GM21390 (cell line): ENCODE measurements around the gene RNASE12.
"Not testable (repeated sequence)": the region's sequence is repeated elsewhere in the genome, so short reads cannot be mapped to it uniquely, and the experiment has no call there.

ENCODE experiments used
- ATAC-seq: cut with Tn5 transposase; IDR thresholded peaks from one replicate; pipeline ENCODE4 v1.9.1; 2021; ENCODE audit not compliant: unreplicated experiment

RNASE12 gene

DNA sequence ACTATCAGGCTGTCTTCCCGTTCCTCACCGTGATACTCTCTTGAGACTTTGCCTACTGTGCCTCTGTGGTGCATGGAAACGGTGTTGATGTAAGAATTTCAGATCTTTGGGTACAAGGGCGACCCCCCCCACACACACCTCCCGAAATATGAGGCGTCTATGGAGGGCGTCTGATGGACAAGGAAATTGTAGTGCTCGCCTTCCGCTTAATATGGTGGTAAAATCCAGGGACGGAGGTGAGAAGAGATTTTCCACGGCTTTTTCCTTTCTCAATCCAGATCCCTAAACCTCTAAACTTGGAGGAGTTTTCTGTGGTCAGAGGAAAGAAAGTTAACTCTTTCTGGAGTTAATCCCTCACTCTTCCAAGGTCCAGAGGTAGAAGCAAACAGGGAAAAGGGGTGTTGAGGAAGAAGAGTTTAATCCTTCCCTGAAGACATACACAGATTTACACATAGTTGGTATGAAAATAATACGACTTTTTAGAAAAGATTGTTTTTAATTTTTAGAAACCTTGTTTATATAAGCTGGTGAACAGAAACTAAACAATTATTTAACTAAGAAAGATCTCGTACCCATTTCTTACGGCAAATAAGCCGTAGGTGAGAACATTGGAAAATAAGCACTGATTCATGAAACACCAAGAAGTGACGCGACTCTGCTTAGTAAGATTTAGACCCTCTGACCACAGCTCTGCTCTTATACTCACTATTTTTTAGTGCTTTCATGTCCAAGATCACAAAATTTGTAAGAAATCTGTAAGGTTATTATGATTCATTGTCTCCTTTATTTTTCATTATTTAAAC is 23.1 kb upstream of the RNASE12 start:
- no peak for ATAC-seq

DNA sequence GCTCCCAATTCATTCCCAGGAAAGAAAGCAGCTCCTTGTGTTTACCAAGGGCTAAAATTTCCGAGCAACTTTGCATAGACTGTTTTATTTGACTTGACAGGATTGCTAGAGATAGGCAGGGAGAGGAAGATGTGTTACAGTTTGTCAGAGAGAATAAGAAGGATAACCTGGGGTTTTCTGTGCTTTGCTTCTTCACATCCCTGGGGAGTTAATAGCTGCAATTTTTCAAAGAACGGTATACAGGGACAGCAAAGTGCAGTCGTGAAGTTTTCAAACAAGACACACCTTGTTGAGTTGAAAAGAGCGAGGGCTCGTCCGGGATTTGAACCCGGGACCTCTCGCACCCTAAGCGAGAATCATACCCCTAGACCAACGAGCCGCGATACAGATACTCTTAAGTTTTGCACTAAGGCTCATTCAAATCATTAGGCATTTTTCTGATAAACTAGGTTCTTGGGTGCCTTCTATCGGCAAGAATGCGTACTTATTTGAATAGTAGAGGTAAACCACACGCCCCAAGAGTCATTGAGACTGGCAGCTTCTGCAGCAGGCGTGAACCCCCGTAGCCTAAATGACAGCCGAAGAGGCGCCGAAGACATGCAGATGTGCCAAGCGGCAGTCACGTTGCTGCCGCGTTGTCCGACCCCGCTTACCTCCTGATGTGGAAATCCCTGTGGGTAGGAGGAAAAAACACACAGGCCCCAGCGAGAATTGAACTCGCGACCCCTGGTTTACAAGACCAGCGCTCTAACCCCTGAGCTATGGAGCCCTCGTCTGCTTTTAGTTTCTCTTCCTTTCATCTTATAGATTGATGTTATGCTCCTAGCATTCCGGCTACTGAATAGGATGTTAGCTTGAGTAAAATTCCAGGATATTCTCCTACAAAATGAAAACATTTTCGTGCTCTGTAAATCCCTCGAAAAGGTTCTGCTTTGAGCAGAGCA is 22.2 kb upstream of the RNASE12 start:
- ATAC-seq = peak; percentile 65

DNA sequence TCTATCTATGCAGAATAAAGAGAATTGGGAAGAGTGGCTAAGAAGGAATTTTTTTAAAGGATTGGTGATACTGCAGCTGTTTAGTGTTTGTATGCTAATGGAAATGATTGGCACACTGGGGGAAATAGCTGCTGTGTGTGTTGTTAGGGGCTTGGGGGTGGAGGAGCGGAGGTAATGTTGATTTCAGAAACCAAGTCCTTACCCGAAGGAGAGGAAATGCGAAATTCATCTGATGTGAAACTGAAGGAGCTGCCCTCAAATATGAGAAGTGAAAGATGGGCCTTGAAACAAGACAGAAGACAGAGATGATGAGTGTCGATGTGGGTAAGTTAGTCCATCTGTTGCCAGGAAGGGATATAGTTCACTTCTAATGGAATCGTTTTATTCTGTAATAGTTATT is 21.2 kb upstream of the RNASE12 start:
- peak; percentile 18 for ATAC-seq

DNA sequence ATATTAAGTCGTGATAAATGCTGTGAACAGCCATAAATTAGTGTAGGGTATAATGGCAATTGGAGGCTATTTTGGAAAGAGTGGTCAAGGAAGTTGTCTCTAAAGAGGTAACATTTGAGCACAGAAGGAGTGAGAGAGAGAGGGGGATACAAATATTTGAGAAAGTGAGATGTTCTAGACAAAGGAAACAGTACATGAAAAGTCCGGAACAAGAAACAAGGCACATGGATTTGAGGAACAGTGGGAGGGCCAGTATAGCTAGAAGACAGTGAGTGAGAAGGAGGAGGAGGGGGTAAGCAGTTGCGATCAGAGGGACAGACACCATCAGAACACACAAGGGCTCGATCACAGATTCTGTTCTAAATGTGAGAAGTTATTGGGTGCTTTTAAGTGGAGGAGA is 20.1 kb upstream of the RNASE12 start:
- ATAC-seq = no peak

DNA sequence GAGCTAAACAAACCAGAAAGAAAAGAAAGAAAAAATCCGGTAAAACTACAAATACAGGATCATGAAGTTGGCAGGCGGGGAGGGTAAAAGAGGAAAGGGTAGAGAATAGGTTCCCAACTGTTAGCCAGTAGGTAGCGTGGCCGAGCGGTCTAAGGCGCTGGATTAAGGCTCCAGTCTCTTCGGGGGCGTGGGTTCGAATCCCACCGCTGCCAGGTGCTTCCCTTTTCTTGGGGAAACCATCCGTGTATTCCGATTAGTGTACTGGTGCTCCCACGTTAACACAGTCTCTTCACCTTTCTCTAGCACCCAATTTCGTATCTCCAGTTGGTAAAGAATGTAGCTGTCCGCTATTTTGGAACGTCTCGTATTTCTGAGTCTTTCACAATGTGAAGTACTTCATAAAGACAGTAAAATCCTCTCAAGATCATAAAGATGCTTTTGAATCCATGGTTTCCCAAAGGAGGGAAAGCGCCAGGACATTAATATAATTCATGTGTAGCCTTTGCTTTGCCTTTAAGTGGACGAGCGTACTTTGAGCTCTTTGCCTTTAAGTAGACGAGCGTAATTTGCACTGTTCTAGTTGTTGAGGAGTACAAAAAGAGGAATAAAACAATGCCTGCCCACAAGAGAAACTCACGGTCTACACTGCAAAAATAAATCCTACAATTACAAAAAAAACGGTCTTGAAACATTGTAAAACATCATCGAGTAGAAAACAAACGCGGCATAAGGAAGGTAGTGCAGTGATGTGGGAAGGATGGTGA is 19.0 kb upstream of the RNASE12 start:
- no peak for ATAC-seq

DNA sequence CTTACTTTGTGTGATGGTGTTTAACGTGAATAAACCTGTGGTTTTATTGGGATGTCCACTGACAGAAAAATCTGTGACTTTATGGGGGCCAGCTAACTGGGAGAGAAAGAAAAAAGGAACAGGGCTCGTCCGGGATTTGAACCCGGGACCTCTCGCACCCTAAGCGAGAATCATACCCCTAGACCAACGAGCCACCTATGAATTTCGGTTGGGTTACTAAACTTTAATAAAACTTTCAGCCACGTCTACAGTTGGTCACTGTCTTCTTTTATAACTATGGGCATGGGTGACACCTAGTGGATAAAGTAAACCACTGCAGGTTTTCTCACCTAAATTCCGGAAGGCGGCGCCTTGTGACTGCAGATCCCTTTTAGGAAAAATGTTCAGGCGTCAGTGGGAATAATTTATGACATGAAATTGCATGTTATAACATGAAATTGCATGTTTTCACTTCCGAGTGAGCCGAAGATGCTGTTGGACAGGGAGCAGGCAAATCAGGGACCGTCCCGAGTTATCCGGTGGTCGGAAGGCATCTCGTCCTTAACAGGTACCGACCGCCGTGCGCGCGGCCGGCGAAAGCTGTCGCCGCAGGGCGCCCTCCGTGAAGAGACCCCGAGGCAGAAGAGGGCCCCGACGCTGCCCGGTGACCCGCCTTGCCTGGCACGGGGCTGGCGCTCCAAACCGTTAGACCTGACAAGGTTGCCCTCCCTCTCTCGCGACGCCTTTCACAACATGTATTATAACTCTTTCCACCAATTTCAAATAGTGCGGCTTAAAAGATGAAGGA is 18.2 kb upstream of the RNASE12 start:
- ATAC-seq = no peak

DNA sequence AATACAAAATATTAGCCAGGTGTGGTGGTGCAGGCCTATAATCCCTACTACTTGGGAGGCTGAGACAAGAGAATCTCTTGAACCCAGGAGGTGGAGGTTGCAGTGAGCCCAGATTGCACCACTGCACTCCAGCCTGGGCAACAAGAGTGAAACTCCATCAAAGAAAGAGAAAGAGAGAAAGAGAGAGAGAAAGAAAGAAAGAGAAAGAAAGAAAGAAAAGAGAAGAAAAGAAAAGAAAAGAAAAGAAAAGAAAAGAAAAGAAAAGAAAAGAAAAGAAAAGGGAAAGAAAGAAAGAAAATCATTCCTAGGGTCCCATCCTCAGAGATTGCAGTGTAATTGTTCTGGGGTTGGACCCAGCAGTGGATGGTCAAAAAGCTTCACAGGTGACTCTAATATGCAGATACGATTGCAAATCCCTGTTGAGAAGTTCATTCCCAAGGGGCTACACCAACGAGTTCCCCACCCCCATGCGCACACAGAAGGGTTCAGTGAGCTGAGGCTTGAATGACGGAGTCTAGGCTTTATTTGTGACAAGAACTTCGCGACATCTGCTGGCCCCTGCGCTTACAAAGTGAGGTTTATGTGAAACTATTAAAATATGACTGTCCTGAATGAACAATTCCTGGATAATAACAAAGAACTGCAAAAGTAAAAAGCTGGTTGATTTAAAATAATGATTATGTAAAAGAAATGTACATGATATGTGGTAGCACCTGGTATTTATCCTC is 17.4 kb upstream of the RNASE12 start:
- no peak for ATAC-seq

DNA sequence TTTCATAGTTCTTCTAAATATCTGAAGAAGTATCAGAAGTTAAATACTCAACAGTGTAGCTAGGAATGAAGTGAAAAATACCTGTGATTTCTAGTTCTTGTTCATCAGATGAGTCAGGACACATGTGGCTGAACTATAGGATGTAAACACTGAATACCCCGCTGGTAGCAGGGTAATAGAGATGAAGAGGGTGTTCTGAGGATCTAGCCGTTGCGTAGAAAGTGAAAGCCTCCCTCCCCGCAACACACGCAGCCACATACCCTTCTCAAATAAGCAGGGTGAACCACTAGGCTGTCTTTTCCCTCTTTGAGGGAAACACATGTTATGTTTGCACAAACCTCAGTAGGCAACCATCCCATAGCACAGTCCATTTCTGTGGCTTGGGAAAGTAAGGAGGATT is 16.4 kb upstream of the RNASE12 start:
- no peak for ATAC-seq

DNA sequence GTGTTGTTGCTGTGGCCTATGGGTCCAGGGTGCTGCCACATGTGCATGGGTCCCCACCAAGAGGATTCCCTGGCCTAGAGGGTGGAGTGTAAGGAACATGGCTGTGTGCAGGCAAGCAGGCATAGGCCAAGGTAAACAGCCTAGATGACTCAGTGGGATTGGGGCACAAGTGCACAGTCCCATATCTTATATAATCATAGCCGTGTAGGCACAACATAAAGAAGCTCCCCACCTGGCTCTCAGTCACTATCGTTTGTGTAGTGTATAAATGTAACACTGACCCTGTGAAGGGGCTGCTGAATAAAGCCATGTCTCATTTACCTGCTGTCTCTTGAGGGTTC is 15.7 kb upstream of the RNASE12 start:
- no peak for ATAC-seq

DNA sequence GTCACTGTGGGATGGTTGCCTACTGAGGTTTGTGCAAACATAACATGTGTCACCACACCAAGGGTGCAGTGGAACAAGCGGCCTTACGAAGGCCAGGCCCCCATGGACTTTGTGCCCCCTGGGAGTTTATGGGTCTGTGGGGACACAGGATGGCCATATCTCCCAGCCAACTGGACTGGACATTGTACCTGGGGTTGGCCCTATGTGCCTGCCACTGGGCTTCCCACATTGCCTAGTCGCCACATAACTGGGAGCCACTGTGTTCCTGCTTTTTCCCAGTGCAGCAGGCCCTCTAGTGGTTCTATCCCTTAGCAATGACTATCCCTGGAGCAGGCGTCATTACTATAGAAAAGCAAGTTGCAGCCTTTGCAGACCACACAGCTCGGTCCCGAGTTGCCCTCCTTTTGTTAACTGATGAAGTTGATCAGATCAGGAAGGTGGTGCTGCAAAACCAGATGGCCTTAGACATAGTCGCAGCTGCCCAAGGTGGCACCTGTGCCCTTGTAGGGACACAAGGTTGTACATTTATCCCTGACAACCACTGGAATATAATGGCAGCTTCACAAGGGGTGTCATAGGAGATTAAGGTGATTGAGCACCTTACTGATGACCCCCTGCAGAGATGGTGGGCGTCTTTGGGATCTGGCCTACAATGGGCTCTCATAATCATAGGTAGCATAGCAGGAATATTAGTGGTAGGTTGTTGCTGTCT is 15.2 kb upstream of the RNASE12 start:
- ATAC-seq = no peak

DNA sequence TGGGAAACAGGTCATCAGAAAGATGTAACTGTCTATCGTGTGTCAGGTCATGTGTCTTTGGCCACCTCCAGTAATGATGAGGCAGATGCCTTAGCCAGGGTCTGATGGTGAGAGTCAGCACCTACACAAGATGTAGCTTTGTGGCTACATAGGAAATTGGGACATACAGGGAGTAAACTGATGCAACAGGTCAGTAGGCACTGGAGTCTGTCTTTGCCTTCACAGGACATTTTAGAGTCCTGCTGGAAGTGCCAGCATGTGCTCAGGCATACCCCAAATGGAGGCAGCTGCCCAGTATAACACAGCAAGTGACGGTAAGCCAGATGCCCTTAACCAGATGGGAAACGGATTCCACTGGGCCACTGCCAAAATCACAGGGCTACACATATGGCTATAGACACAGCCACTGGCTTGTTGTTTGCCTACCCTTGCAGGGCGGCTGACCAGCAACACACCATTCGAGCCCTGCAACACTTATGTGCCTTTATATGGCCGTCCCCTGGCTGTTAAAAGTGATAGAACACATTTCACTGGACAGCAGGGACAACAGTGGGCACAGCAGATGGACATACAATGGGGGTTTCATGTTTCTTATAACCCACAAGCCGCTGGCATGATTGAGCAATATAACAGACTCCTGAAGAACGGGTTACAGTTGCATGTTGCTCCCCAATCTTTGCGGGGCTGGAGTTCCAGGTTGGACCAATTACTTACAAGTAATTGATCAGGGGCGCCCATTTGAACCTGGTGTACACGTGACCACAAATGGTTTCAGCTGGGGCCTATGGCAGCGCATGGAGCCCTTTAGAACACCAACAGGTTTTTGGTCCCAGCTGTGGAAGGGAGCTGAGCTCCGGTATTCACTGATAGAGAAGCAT is 12.9 kb upstream of the RNASE12 start:
- ATAC-seq = no peak

DNA sequence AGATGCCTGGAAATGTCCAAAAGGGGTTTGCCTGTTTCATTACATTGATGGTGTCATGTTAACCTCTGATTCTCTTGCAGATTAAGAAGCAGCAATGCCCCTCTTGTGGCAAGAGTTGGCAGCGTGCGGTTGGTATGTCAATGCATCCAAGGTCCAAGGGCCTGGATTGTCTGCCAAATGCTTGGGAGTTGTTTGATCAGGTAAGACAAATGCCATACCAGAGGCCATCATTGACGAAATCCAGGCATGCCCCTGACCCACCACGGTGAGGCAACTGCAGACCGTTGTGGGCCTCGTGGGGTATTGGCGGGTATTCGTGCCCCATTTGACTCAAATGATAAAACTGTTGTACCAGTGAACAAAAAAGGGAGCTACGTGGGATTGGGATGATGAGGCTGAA is 11.4 kb upstream of the RNASE12 start:
- ATAC-seq = no peak

DNA sequence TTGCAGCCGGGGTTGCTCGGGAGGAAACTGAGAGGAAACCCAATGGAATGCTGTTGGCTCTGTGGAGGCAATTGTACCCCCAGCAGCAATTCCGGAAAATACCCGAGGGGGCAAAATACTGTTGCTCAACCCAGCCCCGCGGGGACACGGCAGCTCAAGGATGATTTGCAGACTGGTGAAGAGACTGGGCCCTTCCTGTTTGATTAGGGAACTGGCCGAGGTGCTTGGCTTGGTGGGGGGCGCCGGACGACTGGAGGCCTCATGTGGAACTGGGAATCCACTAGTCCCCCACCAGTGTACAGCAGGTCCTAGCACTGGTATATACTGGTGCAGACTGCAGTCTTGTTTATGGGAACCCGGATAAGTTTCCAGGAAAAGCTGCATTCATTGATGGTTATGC is 10.3 kb upstream of the RNASE12 start:
- no peak for ATAC-seq

DNA sequence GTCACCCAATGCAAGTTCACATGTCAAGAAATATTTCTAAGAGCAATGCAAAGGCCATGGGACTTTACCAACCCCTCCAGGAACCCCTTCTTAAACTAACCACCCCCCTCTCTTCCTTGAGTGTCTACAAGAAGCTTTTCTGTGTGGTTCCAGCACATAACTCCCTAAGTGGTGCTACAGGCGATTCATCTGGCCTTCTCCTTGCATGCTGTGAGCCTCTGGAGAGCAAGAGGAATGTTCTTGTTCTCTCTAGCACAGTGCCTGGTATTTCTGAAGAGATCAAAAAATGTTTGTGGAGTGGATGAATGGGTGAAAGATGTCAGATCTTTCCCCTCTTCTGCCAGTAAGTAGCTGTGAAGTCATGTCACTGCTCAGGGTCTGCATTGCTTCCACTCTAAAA is 5.9 kb upstream of the RNASE12 start:
- ATAC-seq = no peak

DNA sequence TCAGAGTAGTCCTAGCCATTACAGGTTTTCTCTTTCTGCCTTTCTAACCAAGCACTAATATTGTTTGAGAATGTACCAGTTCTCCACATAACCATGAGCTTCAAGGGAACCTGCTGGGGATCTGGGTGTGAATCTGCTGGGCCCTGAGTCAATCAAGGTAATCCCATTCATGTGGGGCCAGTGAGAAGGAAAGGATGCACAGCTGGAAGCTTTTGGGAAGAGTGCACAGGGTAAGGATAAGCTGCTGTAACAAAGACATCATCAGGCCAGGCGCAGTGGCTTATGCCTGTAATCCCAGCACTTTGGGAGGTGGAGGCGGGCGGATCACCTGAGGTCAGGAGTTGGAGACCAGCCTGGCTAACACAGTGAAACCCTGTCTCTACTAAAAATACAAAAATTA is 4.5 kb upstream of the RNASE12 start:
- ATAC-seq = not testable (repeated sequence)

DNA sequence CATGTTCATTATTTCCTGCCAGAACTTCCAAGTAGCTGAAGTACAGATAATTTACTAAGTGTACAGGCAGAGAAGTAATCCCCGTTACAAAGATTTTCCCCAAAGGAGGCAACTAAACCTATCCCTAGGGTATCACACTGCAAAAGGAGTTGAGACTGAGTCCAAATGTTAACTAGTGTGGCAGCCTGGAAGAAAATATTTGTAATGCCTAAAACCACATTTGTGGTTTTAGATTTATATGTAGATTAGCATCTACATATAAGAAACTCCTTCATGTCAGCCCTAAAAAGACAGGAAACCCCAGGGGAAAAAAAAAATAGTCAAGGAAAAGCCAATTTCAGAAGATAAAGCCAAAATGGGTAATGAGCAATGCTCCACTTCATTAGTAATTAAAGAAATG is 1.4 kb upstream of the RNASE12 start:
- no peak for ATAC-seq

DNA sequence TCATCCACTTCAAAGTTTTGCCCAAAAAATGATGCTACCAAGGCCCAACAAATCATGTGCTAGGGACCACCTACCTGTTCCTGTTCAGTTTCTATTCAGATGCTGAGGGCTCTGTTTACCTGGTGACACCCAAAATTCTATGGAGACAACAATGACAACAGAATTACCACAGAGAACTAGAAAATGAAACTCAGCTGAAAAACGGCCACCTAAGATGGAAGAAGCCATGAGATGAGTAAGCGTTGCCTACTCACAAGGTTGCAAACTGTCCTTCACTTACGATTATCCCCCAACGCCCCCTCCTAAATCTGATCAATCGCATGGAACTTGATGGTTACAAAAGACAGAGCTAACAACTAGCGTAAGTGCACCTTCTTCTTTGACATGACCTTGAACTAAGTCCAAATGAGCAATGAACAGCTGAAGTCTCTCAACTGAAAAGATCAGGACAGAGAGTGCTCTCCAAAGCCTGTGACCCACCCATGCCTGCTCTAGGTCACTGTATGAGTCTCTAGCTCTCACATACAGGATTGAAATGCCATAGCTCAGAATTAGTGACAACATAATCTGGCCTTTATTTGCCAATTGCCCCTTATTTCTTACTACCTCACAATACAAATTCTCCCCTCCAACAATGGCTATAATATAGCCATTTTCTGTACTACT is 3.6 kb downstream of the RNASE12 start, which contains the start of gene RNASE11:
RNASE11 (minus strand) TSS at position 513 of the 666 bp plus-strand sequence.
- ATAC-seq = no peak

DNA sequence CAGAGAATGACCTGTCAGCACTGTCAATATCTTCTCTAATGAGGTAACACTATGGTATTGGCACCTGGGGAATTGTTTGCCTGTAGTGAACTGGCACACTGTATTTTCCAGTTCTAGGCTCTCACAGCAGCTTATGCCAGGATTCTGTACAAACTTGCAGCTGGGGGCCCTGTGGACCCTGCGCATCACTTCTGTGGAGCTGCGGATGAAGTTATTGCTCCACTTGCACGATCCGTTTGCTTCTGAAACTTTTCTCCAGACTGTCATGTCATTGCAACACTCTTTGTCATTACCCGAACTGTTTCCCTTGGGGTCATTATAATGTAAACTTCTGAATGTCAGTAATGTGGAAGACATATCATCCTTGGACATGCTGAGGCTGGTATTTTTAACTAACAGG is 7.3 kb downstream of the RNASE12 start:
- ATAC-seq = no peak
